WI38 (cell line): Measurements from ENCODE around the gene SRP68.
"Not testable (repeated sequence)": the region's sequence is repeated elsewhere in the genome, so short reads cannot be mapped to it uniquely, and the experiment has no call there.

ENCODE experiments used
- H3K4me3 ChIP-seq: 2 replicates; pipeline ENCODE4 v1.5.1; 2011; ENCODE audit warnings: low read depth, mild to moderate bottlenecking, control low read depth, low read length
- TF ChIP-seq, protein P1 (sequence below): IDR thresholded peaks from 2 replicates; pipeline ENCODE4 v1.5.1; 2012; ENCODE audit warnings: low read depth, mild to moderate bottlenecking, control low read depth, low read length

Gene SRP68

DNA sequence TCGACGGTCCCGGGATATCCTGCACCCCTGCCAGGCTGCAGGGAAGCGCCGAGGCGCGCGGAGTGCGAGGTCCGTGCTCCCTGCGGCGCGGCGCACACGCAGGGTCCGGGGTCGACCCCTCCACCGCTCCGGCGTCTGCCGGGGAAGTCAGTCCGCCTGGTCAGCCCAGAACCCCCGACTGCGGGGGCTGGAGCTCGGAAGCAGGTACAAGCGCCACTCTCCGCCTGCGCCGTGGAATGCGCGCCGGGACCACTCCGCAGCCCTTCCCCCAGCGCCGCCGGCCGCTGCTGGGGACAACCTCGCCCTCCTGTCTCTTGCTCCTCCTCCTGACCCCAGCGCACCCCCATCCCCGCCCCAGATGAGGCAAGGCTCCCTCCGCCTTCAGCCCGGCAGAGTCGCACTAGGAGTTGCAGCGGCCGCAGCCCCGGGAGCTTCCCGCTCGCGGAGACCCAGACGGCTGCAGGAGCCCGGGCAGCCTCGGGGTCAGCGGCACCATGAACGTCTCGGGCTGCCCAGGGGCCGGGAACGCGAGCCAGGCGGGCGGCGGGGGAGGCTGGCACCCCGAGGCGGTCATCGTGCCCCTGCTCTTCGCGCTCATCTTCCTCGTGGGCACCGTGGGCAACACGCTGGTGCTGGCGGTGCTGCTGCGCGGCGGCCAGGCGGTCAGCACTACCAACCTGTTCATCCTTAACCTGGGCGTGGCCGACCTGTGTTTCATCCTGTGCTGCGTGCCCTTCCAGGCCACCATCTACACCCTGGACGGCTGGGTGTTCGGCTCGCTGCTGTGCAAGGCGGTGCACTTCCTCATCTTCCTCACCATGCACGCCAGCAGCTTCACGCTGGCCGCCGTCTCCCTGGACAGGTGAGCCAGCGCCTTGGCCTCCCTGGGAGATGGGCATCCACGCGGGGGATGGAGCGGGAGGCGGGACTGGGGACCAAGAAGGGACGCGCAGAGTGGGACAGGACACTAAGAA lies 2.4 kb upstream of the SRP68 start, which contains the start of gene GALR2:
Gene GALR2, plus strand, starts transcription at position 392 of the 974 bp plus-strand sequence. Its CDS starts 103 bp downstream, at position 495.
- TF ChIP-seq, protein P1, sequence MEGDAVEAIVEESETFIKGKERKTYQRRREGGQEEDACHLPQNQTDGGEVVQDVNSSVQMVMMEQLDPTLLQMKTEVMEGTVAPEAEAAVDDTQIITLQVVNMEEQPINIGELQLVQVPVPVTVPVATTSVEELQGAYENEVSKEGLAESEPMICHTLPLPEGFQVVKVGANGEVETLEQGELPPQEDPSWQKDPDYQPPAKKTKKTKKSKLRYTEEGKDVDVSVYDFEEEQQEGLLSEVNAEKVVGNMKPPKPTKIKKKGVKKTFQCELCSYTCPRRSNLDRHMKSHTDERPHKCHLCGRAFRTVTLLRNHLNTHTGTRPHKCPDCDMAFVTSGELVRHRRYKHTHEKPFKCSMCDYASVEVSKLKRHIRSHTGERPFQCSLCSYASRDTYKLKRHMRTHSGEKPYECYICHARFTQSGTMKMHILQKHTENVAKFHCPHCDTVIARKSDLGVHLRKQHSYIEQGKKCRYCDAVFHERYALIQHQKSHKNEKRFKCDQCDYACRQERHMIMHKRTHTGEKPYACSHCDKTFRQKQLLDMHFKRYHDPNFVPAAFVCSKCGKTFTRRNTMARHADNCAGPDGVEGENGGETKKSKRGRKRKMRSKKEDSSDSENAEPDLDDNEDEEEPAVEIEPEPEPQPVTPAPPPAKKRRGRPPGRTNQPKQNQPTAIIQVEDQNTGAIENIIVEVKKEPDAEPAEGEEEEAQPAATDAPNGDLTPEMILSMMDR: no peak
- no peak within 1 kb of the TSS for H3K4me3 ChIP-seq

DNA sequence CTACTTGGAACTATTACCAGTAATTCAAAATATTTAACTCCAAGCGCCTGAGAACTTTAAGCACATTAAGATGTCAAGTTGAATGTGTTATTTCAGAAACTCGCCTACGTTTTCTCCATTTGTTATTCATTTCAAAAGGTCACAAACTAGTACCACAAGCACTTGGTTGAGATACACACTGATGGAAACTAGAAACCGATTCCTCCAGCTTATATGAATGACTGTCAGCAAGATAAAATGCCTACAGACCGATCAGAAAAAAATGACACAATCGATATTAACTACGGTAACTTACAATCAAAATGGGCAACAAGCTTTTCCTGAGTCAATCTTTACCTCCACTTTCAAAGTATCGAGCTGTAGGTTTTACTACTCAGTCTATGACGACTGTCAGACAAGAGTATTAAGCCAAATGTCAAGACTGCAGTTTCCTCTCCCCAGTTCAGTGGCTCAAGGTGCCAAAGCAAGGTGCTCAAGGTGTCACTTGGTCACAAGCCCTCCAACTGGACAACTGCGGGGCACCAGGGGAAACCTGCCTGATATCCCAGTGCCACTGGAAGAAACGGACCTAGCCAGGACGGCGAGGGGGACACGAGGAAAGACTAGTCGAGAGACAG lies 678 bp downstream of the SRP68 start:
- TF ChIP-seq, protein P1: no peak
- H3K4me3 ChIP-seq: peak overlapping the region; percentile 76

- no peak overlapping the region for H3K4me3 ChIP-seq
- TF ChIP-seq, protein P1: no peak
Measured at GRCh38 chr17:76065775-76066174, 6.5 kb downstream of the SRP68 start.

DNA sequence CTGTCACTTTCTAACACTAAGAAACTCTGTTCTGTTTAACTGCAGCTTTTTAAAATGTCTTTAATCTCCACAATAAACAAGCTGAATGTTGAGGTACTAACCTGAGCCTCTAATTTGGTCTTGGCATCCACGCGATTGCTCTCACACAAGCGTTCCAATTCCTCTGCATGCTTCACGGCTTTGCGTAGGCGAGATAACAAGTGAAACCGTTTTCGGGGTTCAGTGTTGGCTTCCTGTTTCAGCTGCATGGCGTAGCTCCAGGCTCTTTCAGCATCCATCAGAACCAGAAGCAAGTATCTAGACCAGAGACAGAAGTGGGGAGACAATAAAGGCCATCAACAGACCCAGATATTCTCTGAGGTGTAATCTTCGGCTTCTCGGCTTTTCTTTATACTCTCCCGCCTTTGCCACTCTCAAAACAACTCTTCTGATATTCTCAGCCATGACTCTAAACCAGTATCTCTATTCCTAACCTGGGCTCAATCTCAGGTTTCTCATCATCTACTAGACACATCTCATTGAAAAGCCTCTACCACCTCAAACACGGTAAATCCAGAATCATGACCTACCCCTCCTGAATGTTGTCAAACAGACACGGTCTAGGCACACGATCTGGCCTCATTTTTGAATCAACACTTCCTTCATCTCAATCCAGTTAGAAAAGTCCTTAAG lies 8.3 kb downstream of the SRP68 start:
- no peak overlapping the region for H3K4me3 ChIP-seq
- TF ChIP-seq, protein P1: no peak

DNA sequence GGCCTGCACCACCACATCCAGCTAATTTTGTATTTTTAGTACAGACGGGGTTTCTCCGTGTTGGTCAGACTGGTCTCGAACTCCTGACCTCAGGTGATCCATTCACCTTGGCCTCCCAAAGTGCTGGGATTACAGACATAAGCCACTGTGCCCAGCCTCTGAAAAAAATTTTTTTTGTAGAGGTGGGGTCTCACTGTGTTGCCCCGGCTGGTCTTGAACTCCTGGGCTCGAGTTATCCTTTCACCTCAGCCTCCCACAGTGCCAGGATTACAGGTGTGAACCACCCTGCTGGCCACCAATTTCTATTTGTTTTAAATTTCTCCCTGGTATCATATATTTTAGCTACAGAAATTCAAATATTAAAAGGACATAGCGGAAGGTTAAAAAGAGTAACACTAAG lies 14.1 kb downstream of the SRP68 start:
- not testable (repeated sequence) for H3K4me3 ChIP-seq

DNA sequence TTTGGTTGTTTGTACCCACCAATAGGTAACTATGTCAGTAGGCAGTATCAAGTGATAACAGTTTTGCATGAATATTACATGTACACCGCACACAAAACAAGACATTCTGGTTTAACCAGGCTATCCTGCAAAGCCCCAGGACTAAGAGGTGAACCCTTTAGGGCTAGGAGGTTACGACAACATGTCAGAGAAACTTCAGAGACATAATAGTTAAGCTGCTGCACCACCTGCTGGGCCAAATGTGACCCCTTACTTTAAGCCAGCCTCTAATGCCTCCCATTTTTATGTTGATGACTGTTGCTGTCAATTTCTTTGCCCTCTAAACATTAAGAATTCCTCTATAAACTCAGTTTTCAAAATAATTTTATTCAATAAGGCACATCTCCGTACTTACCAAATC lies 15.4 kb downstream of the SRP68 start:
- TF ChIP-seq, protein P1: no peak
- no peak overlapping the region for H3K4me3 ChIP-seq

- TF ChIP-seq, protein P1: no peak
- no peak overlapping the region for H3K4me3 ChIP-seq
Measured at GRCh38 chr17:76054112-76054476, 18.2 kb downstream of the SRP68 start.
